CD4-positive, alpha-beta T cell treated with Interleukin-17A for 4 hours (primary cell): ENCODE measurements around the gene TOR1AIP1.
"Not testable (repeated sequence)": the region's sequence is repeated elsewhere in the genome, so short reads cannot be mapped to it uniquely, and the experiment has no call there.

Experiments
- DNase-seq: peaks from one replicate; pipeline ENCODE4 v3.0.0-alpha.2; 2020; ENCODE audit warnings: mixed read lengths

The TOR1AIP1 gene

GRCh38 chr1:179882253-179883039 lies at the start of gene TOR1AIP1:
TOR1AIP1 (plus strand) TSS chr1:179882285; CDS start chr1:179882503, 218 bp downstream.
- peak; percentile 96 for DNase-seq

GRCh38 chr1:179836686-179837445 lies 45.2 kb upstream of the TOR1AIP1 start:
- not testable (repeated sequence) for DNase-seq

GRCh38 chr1:179840107-179840506 lies 42.0 kb upstream of the TOR1AIP1 start:
- DNase-seq = no peak

- no peak for DNase-seq
These were observed 33.9 kb upstream of the TOR1AIP1 start for GRCh38 chr1:179848233-179848632.

- DNase-seq = no peak
These were observed 29.0 kb upstream of the TOR1AIP1 start for GRCh38 chr1:179853102-179853501.

GRCh38 chr1:179855831-179856230 lies 26.3 kb upstream of the TOR1AIP1 start:
- DNase-seq = not testable (repeated sequence)

GRCh38 chr1:179856296-179856695 lies 25.8 kb upstream of the TOR1AIP1 start:
- DNase-seq = no peak

- DNase-seq = no peak
These were observed 25.1 kb upstream of the TOR1AIP1 start for GRCh38 chr1:179857009-179857408.

- DNase-seq = no peak
These were observed 21.4 kb upstream of the TOR1AIP1 start for GRCh38 chr1:179860652-179861051.

- no peak for DNase-seq
These were observed 16.7 kb upstream of the TOR1AIP1 start for GRCh38 chr1:179865377-179865776.

GRCh38 chr1:179866616-179867015 lies 15.5 kb upstream of the TOR1AIP1 start:
- DNase-seq = no peak

- DNase-seq = peak; percentile 70
These were observed 14.4 kb upstream of the TOR1AIP1 start for GRCh38 chr1:179867493-179868330.

GRCh38 chr1:179870870-179871269 lies 11.2 kb upstream of the TOR1AIP1 start:
- no peak for DNase-seq

- no peak for DNase-seq
These were observed 10.1 kb upstream of the TOR1AIP1 start for GRCh38 chr1:179871940-179872339.

- DNase-seq = no peak
These were observed 9.5 kb upstream of the TOR1AIP1 start for GRCh38 chr1:179872558-179872957.

- no peak for DNase-seq
These were observed 8.6 kb upstream of the TOR1AIP1 start for GRCh38 chr1:179873438-179873851.

- no peak for DNase-seq
These were observed 6.3 kb upstream of the TOR1AIP1 start for GRCh38 chr1:179875596-179876299.

GRCh38 chr1:179876300-179876715 lies 5.8 kb upstream of the TOR1AIP1 start:
- no peak for DNase-seq

- peak; percentile 87 for DNase-seq
These were observed 4.4 kb upstream of the TOR1AIP1 start, which contains the start of gene TOR1AIP2 for GRCh38 chr1:179877586-179878265. TOR1AIP2 (minus strand) TSS chr1:179877803; CDS start chr1:179852665, 25,138 bp downstream.

GRCh38 chr1:179879797-179880196 lies 2.3 kb upstream of the TOR1AIP1 start:
- DNase-seq = no peak

- no peak for DNase-seq
These were observed 338 bp upstream of the TOR1AIP1 start for GRCh38 chr1:179881642-179882252.
